NCI-H526 (cell line): ENCODE measurements around the gene PIGU.
"Not testable (repeated sequence)": the region's sequence is repeated elsewhere in the genome, so short reads cannot be mapped to it uniquely, and the experiment has no call there.

Experiments
- DNase-seq, 2 experiments: peaks; one replicate each; lab custom pipeline; 2025; lab: John Stamatoyannopoulos, UW

PIGU gene

GRCh38 chr20:34661811-34662210 lies 15.1 kb downstream of the PIGU start:
- peak; percentile 51 to 74 for DNase-seq

- not testable (repeated sequence) for DNase-seq
Measured at GRCh38 chr20:34658654-34659053, 18.2 kb downstream of the PIGU start.

- no peak for DNase-seq
Measured at GRCh38 chr20:34654207-34654744, 22.6 kb downstream of the PIGU start.

GRCh38 chr20:34651200-34651599 lies 25.7 kb downstream of the PIGU start:
- no peak for DNase-seq

GRCh38 chr20:34647737-34648136 lies 29.2 kb downstream of the PIGU start:
- no peak for DNase-seq

GRCh38 chr20:34644951-34645350 lies 31.9 kb downstream of the PIGU start:
- DNase-seq: no peak

GRCh38 chr20:34644345-34644744 lies 32.5 kb downstream of the PIGU start:
- DNase-seq: no peak

- no peak for DNase-seq
Measured at GRCh38 chr20:34643928-34644327, 33.0 kb downstream of the PIGU start.

- DNase-seq: no peak
Measured at GRCh38 chr20:34642009-34642408, 34.9 kb downstream of the PIGU start.

GRCh38 chr20:34639755-34640222 lies 37.1 kb downstream of the PIGU start:
- no peak for DNase-seq

- DNase-seq: no peak
Measured at GRCh38 chr20:34638532-34638931, 38.4 kb downstream of the PIGU start.

- no peak for DNase-seq
Measured at GRCh38 chr20:34638039-34638292, 38.9 kb downstream of the PIGU start.

- no peak for DNase-seq
Measured at GRCh38 chr20:34637245-34638038, 39.5 kb downstream of the PIGU start.

GRCh38 chr20:34636648-34637047 lies 40.2 kb downstream of the PIGU start:
- no peak for DNase-seq

GRCh38 chr20:34634392-34634791 lies 42.5 kb downstream of the PIGU start:
- no peak for DNase-seq

GRCh38 chr20:34632870-34633452 lies 43.9 kb downstream of the PIGU start:
- no peak for DNase-seq

GRCh38 chr20:34629904-34630303 lies 47.0 kb downstream of the PIGU start:
- no peak for DNase-seq

- no peak for DNase-seq
Measured at GRCh38 chr20:34629342-34629741, 47.5 kb downstream of the PIGU start.

GRCh38 chr20:34628026-34628425 lies 48.9 kb downstream of the PIGU start:
- no peak for DNase-seq

GRCh38 chr20:34627458-34627857 lies 49.4 kb downstream of the PIGU start:
- no peak for DNase-seq

- DNase-seq: no peak
Measured at GRCh38 chr20:34626992-34627391, 49.9 kb downstream of the PIGU start.

GRCh38 chr20:34624629-34625028 lies 52.3 kb downstream of the PIGU start:
- no peak for DNase-seq

- no peak for DNase-seq
Measured at GRCh38 chr20:34622821-34623451, 54.0 kb downstream of the PIGU start.
